M059J (cell line): ENCODE results near the gene ARFRP1. TPM values are rescaled to one million over a fixed set of nuclear protein-coding genes. Genes with fewer than 3 reads are reported as not detected.
"Not testable (repeated sequence)": the region's sequence is repeated elsewhere in the genome, so short reads cannot be mapped to it uniquely, and the experiment has no call there.

Experiments
- DNase-seq: peaks from one replicate; pipeline ENCODE4 v3.0.0-alpha.2; 2012; ENCODE audit warnings: low read depth
- total RNA-seq: library from RNA; depleted of rRNA; stranded (reverse); fragments of >200 nt; shearing (Covaris generic); gene quantifications from 2 replicates; pipeline ENCODE4 v1.2.3, GENCODE V29; 2014; rRNA removed

The ARFRP1 gene
- total RNA-seq, 1 experiment from 2014 or later: 56.3 TPM

- DNase-seq: no peak
These were observed 50.4 kb downstream of the ARFRP1 start for GRCh38 chr20:63657260-63657936.

- no peak for DNase-seq
These were observed 51.3 kb downstream of the ARFRP1 start for GRCh38 chr20:63656451-63656850.

- DNase-seq: no peak
These were observed 52.5 kb downstream of the ARFRP1 start for GRCh38 chr20:63655249-63655648.

- no peak for DNase-seq
These were observed 53.7 kb downstream of the ARFRP1 start for GRCh38 chr20:63653974-63654668.

GRCh38 chr20:63653041-63653973 is 54.5 kb downstream of the ARFRP1 start, which contains the start of gene STMN3:
STMN3 (minus strand) TSS chr20:63653424; CDS start chr20:63653345, 79 bp downstream.
- DNase-seq: peak; percentile 82

DNA sequence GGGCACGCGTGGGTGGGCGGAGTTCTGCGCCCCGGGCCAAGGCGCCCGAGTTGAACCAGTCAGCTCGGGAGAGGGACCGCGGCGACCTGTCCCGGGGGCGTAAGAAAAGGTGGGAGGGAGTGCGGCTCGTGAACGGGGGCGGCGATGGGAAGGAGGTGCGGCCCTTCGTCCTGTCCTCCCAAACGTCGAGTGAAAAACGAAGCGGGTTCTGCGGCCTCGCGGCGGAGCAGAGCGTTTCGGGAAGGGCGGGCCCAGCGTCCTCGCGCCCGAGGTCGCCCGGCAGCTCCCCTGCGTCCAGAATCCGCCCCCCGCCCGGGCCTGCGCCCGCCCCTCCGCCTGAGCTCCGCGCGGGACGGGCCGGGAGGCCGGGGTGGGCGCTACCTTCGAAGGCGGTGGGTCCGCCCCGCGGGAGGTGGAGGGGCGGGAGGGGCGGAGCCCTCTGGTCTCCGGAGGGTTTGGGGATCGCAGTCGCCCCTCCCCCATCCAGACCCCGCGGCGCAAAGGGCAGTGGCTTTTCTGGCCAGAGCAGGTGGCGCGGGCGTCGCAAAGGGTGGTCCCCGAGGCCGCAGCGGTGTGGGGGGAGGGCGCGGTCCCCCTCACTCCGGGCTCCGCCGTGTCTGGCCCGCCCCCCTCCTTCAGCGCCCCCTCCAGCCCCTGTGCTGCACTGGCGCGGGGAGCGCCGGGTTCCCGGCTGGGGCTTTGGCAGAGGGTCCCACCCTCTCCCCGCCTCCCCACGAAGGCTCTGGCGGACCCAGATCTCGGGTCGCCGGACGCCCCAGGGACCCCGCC is 55.4 kb downstream of the ARFRP1 start:
- no peak for DNase-seq

DNA sequence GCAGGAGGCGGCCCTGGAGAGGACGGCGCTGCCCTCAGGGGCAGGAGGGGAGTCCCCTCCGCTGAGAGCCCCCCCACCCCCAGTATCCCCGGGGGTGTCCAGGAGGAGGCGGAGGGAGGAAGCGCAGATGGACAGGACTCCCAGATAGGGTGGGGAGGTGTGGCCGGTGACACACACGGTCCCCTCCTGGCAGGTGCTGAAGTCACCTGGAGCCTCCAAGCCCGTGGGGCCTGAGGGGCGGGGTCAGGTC is 55.9 kb downstream of the ARFRP1 start:
- DNase-seq: no peak

- not testable (repeated sequence) for DNase-seq
These were observed 57.3 kb downstream of the ARFRP1 start for GRCh38 chr20:63650486-63650885.

DNA sequence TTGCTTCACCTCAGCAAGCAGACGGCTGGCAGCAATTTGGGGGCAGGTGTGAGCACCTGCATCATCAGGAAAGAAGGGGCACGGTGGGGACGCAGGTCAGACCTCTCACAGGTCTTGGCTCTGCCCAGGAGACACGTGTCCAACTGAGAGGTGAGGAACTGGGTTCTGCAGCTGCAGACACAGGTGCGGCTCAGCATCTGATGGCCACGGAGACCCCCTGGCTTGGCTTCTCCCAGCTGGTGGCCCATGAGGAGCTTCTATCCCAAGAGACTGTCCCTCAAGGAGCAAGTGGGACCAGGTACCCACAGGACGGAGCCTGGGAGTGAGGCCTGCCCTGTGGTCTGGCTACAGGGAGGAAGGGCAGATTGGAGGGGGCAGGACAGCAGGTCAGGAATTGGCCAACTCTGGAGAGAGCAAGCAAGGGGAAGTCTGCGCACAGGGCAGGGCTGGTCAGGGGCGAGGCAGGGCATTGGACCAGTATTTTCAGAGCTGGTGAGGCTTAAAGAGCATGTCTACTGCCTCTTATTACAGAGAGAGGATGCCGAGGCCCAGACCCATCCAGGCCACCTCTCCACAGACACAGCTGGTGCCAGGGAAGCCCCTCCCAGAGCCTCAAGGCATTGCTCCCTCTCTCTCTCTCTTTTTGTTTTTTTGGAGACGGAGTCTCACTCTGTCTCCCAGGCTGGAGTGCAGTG is 58.7 kb downstream of the ARFRP1 start:
- DNase-seq: no peak

Other genes with a start within 250 kb of the ARFRP1 start
- gene KCNQ2, start 235.3 kb downstream of the ARFRP1 start, total RNA-seq: not detected in 2 replicates
- 154 and 260 TPM in 2 replicates for gene EEF1A2, start 208.9 kb downstream of the ARFRP1 start, total RNA-seq
- gene PPDPF, start 187.2 kb downstream of the ARFRP1 start, total RNA-seq: 263 and 328 TPM in 2 replicates
- gene PTK6, start 170.6 kb downstream of the ARFRP1 start, total RNA-seq: not detected in 2 replicates
- not detected in 2 replicates for gene SRMS, start 160.2 kb downstream of the ARFRP1 start, total RNA-seq
- not detected in 2 replicates for gene FNDC11, start 153.8 kb downstream of the ARFRP1 start, total RNA-seq
- gene HELZ2, start 133.7 kb downstream of the ARFRP1 start, total RNA-seq: 88.7 and 205 TPM in 2 replicates
- 9.6 and 19.6 TPM in 2 replicates for gene GMEB2, start 80.9 kb downstream of the ARFRP1 start, total RNA-seq
- 0.89 and 2.6 TPM in 2 replicates for gene STMN3, start 54.6 kb downstream of the ARFRP1 start, total RNA-seq
- gene RTEL1, start 49.7 kb downstream of the ARFRP1 start, total RNA-seq: 4.0 and 9.9 TPM in 2 replicates
- gene TNFRSF6B, start 11.3 kb downstream of the ARFRP1 start, total RNA-seq: 1.9 TPM in 1 of 2 replicates, not detected in the other
- 24.2 and 25.7 TPM in 2 replicates for gene ZGPAT, start 63 bp upstream of the ARFRP1 start, total RNA-seq
- 0.12 and 4.4 TPM in 2 replicates for gene LIME1, start 28.7 kb upstream of the ARFRP1 start, total RNA-seq
- 36.9 and 59.3 TPM in 2 replicates for gene SLC2A4RG, start 31.8 kb upstream of the ARFRP1 start, total RNA-seq
- gene ZBTB46, start 123.3 kb upstream of the ARFRP1 start, total RNA-seq: 2.5 and 3.1 TPM in 2 replicates
- not detected in 2 replicates for gene ABHD16B, start 153.5 kb upstream of the ARFRP1 start, total RNA-seq
- gene TPD52L2, start 157.3 kb upstream of the ARFRP1 start, total RNA-seq: 130 and 152 TPM in 2 replicates
- gene DNAJC5, start 187.2 kb upstream of the ARFRP1 start, total RNA-seq: 37.9 and 68.7 TPM in 2 replicates
- 23.9 and 32.2 TPM in 2 replicates for gene UCKL1, start 248.4 kb upstream of the ARFRP1 start, total RNA-seq